Cardiac septum (tissue), 1 donor: ENCODE results near the gene ORAI2. TPM values are rescaled to one million over a fixed set of nuclear protein-coding genes. Genes with fewer than 3 reads are reported as not detected.
A peak's percentile ranks its signal among the peaks of the same experiment; 100 is the strongest.
"Not testable (repeated sequence)": the region's sequence is repeated elsewhere in the genome, so short reads cannot be mapped to it uniquely, and the experiment has no call there.

Experiments
- DNase-seq: peaks from one replicate; pipeline ENCODE4 v3.0.0-alpha.2; 2020; ENCODE audit warnings: low spot score
- intact Hi-C: fragments of 100-400 bp; cut with DNase I; formaldehyde crosslinking; loops from one replicate; pipeline ENCODE4 v1.14.0; 2022
- total RNA-seq: library from RNA; stranded (reverse); fragmentation: NEBNext Ultra II Directional; extraction: Animal tissue kit (Norgen Biotek cat#: 25700); gene quantifications from one replicate; pipeline ENCODE4 v1.2.1, GENCODE V29; 2021
- donor health status: DM: no; HTN: no; CAD: no.

ORAI2 gene
- total RNA-seq, 1 donor from 2014 or later, result 6.8 TPM

DNA sequence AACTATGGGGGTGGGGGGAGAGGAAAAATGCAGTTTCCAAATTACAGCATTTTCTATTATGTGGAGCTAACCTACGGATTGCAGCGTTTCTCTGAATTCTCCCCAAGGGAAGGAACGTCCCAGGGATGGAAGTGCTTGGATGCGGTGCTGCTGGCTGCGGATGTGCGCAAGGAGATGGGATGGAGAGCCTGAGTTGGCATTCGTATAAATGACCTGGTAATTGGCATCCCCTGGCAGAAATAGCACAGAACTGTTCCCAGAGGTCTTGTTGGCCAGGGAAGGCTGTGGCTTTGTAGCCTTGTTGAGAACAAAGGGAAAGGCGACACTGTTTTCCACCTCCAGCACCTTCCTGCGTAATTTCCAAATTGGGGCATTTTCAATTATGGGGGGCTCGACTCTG, 2.7 kb downstream of the ORAI2 start:
- DNase-seq, result no peak
- intact Hi-C loops, result no loop called here

DNA sequence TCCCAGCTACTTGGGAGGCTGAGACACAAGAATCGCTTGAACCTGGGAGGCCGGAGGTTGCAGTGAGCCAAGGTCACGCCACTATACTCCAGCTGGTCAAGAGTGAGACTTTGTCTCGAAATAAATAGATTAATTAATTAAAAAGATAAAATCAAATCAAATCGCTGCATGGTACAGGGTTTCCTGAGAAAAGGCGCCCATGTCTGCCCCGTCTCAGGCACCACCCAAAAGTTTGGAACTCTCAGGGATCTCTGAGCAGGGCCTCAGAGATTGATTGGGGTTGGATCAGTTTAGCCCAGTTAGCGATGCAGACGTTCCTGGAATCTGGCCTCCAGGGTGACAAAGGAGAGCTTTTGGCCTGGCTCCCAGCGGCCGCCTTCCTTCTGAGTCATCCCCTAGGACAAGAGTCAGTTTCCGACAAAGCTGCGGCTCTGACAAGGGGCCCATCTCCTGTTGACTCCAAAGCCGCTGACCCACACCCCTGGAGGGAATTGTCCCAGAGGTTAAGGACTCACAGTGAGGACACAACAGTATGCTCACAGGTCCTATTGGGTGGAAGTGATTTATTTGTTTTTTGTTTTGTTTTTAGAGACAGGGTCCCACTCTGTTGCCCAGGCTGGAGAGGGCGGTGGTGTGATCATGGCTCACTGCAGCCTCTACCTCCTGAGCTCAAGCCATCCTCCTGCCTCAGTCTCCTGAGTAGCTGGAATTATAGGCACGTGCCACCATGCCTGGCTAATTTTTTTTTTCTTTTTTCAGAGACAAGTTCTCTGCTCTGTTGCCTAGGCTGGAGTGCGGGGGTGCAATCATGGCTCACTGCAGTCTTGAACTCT, 6.8 kb downstream of the ORAI2 start:
- DNase-seq, result peak; percentile 85
- intact Hi-C loops, result no loop called here

DNA sequence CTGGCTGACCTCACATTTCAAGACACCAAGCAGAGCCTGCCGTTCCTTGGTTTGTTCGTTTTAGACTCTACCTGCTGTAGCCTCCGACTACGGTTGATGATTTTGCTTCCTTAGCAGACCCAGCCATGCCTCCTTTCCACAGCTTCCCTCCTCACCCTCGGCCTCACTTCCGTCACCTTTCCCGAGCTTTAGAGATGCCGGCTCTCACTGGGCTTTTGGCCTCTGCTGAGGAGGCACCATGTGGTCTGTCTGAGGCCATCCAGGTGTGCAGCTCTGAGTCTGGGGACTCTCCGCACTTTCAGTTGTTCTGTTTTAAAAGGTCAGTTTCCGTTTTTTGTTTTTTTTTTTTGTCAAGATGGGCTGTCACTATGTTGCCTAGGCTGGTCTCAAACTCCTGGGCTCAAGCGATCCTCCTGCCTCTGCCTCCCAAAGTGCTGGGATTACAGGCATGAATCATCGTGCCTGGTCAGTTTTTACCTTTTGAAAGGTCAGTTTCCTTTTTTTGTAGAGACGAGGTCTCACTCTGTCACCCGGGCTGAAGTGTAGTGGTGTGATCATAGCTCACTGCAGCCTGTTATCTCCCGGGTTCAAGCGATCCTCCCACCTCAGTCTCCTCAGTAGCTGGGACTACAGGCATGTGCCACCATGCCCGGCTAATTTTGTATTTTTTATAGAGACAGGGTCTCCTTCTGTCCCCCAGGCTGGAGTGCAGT, 11.7 kb downstream of the ORAI2 start:
- intact Hi-C loops, result no loop called here

DNA sequence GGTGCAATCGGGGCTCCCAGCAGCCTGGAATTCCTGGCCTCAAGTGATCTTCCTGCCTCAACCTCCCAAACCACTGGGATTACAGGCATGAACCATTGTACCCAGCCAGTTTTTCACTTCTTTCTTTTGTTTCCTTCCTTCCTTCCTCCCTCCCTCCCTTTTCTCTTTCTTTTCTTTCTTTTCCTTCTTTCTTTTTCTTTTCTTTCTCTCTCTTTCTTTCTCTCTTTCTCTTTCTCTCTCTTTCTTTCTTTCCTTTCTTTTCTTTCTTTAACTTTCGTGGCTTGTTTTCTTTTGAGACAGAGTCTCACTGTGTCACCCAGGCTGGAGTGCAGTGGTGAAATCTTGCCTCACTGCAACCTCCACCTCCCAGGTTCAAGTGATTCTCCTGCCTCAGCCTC, 12.3 kb downstream of the ORAI2 start:
- DNase-seq, result no peak
- intact Hi-C loops, result no loop called here

More for the DNA sequence above, 11.7 kb downstream of the ORAI2 start:
- no peak for DNase-seq

DNA sequence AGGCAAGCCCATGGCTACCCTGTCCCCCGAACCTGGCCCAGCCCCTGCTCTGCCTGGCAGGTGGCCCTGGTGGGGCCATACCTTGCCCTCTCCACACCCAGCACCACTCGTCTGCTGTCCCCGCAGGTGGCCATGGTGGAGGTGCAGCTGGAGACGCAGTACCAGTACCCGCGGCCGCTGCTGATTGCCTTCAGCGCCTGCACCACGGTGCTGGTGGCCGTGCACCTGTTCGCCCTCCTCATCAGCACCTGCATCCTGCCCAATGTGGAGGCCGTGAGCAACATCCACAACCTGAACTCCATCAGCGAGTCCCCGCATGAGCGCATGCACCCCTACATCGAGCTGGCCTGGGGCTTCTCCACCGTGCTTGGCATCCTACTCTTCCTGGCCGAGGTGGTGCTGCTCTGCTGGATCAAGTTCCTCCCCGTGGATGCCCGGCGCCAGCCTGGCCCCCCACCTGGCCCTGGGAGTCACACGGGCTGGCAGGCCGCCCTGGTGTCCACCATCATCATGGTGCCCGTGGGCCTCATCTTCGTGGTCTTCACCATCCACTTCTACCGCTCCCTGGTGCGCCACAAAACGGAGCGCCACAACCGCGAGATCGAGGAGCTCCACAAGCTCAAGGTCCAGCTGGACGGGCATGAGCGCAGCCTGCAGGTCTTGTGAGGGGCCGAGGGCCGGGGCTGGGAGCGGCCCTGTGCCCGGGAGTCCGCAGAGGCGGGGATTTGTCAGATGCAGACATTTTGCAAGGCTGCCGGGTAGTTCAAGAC, 13.2 kb downstream of the ORAI2 start:
- DNase-seq, result no peak
- intact Hi-C loops, result no loop called here

DNA sequence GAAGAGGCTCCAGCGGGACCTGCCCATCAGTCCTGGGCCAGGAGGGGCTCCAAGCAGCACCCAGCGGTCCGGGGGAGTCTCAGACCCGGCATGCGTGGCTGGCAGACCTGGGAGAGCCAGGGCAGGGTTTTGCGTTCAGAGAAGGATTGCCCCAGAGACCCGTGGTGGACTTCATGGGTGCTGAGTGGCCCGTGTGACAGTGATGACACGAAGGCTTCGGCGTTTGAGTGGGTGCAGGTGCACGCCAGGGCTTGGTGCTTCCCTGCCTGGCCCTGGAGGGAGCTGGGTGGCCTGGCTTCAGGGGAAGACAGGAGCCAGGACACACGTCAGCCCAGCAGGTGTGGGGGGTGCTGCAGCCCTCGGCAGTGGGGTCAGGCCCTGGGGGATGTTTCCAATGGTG, 13.9 kb downstream of the ORAI2 start:
- intact Hi-C loops, result no loop called here
- DNase-seq, result no peak

DNA sequence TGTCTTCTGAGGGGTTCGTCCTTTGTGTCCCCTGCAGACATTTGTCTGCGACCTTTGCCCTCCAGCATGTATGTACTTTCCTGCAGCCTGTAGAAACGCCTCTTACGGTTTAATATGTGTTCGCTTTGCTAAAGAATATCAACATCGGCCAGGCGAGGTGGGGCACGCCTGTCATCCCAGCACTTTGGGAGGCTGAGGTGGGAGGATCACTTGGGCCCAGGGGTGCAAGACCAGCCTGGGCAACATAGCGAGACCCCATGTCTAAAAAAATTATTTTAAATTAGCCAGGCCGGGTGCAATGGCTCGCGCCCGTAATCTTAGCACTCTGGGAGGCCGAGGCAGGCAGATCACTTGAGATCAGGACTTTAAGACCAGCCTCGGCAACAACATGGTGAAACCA, 15.8 kb downstream of the ORAI2 start:
- intact Hi-C loops, result no loop called here
- DNase-seq, result no peak

DNA sequence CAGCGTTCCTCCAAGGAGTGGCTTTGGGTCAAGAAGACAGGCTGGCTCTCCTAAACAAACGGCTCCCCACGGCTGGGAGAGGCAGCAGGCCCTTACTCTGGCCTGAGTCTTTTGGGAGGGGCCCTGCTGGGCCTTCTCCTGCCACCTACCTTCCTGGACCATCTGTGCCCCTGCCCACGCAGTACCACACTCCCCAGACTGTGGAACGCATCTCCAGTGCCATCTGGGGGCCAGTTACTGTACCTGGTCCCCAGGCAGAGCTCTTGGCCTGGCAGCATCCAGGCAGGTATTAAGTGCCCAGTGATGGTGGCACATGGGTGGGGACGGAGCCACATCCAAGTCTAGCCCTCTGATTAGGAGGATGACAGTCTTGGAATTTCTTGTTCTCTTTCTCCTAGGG, 16.9 kb downstream of the ORAI2 start:
- intact Hi-C loops, result no loop called here

DNA sequence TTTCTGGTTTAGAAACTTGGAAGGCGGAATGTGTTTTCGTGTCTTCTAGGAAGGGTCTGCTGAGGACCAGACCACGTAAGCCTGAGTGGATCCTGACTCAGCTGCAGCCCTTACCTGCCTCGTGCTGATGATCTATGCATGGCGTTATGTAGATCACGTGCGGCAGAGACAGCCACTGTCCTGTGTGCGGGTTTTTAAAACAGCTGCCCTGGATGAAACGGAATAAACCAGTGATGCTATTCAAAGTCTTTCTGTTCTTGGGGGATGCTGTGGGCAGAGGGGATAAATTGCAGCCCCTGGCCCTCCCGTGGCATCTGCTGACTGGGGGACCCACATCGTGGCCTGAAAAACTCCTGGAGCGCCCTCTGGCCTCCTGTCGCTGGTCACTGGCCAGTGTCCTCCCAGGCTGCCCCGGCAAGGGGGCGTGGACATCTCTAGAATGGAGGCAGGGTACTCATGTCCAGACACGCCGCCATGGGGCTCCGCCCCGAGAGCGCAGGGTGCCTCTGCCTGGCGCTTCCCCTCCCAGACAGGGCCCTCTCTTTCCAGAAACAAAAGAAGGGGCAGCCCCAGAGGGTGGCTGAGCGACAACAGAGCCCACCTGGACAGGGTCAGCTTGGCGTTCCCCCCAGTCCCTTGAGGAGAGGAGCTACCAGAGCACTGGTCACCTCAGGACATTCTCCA, 18.1 kb downstream of the ORAI2 start:
- intact Hi-C loops, result no loop called here
- DNase-seq, result no peak

More for the DNA sequence above, 16.9 kb downstream of the ORAI2 start:
- DNase-seq, result no peak

DNA sequence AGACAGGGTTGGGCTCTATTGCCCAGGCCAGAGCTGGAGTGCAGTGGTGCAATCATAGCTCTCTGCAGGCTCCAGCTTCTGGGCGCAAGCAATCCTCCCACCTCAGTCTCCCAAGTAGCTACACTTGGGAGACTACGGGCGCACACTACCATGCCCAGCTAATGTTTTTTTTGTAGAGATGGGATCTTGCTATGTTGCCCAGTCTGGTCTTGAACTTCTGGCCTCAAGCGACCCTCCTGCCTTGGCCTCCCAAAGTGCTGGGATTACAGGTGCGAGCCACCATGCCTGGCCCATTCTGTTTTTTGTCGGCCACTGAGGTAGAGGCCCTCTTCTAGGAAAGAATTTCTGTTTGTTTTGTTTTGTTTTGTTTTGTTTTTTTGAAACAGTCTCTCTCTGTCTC, 19.1 kb downstream of the ORAI2 start:
- intact Hi-C loops, result no loop called here
- no peak for DNase-seq

DNA sequence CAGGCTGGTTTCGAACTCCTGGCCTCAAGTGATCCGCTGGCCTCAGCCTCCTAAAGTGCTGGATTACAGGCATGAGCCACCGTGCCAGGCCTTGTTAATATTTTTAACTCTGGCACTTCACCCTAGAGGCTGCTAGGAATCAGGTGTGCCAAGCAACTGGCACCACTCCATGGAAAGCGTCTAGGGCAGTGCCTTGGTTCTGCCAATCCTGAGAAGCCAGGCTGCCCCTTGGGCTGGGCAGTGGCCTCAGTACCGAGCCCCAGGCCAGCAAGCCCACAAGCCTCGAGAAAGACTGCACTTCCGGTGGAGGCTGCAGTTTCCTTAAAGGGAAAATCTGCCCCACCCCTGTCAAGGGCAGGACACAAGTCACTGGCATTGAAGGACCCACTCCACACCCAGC, 19.9 kb downstream of the ORAI2 start:
- no peak for DNase-seq
- intact Hi-C loops, result no loop called here

DNA sequence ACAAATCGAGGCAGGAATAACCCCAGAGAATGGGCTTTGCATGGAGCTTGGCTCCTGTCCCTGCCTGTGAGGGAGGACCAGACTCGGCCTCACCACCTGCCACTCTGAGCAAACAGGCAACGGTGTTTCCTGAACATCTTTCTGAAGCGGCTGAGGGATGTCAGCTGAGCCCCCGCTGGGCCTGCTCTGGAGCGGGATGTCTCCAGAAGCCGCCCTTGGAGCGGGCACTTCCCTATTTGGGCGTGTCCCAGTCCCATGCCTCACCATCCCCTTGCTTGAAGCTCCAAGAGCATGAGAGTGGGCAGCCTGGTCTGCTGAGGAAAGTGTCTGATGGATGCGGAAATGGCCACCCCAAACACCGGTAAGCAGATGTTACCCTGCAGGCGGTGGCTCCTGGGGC, 21.1 kb downstream of the ORAI2 start:
- intact Hi-C loops, result no loop called here
- no peak for DNase-seq

DNA sequence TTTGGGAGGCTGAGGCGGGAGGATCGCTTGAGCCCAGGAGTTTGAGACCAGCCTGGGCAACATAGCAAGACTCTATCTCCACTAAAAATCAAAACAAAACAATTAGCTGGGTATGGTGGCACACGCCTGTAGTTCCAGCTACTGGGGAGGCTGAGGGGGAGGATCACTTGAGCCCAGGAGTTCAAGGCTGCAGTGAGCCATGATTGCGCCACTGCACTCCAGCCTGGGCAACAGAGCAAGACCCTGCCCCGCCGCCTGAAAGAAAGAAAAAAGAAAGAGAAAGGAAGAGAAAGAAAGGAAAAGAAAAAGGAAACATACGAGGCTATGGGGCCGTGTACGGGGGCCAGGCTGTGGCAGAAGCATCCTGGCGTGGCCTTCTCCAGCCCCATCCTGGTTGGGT, 21.6 kb downstream of the ORAI2 start:
- DNase-seq, intact Hi-C loops: not testable (repeated sequence)

DNA sequence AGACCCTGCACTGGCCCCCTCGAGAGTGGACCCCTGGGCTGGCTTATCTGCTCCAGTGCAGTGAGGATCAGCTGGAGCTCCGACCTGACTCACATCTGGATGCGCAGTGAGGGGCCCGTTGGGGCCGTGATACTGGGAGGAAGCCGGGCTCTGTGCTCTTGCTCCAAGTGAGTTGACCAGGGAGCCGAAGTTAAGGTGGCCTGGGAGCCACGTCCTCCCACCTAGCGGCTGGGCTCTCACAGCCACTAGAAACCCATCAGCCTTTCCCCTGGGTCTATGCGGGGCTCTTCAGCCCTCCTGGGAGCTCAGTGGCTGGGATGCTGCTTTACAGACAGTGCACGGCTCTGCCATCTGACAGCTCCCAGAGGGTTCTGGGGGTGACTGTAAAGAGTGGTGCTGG, 22.2 kb downstream of the ORAI2 start:
- DNase-seq, result no peak
- intact Hi-C loops, result no loop called here

DNA sequence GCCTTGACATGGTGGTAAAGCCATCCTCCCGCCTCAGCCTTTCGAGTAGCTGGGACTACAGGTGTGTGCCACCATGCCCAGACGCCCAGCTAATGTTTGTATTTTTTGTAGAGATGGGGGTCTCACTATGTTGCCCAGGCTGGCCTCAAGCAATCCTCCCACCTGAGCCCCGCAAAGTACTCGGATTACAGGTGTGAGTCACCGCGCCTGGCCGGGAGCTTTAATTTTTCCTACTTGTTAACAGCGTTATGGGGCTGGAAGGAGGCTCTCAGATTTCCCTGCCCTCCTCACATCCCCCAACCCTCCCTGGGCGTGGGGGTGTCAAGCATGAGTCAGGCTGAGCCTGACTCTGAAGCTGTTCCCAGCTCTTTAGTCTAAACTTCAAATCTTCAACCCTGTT, 23.0 kb downstream of the ORAI2 start:
- DNase-seq, result no peak
- intact Hi-C loops, result no loop called here

DNA sequence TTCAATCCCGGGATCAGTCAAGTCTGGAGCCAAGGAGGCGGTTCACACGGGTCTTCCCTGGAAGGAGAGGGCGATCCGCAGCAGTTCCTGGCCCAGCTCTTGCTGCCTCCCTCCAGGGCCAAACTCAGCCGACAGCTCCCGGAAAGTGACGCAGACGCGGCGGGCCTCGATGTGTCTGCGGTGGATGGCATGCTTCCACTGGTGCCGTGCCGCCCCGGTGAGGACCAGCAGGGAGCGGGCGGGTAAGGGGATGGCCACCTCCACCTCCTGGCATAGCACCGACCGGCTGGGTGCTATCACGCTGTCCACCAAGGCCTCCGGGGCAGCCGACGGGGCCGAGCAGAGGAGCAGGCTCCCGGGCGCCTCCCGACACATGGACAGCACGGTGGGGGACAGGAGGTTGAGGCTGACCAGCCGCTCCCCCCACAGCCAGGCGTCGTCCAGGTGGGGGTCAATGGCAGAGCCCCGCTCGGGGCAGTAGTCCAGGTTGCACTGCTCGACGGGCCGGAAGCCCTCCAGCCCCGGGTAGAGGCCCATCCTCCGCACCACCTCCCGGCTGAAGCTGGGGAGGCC, 24.1 kb downstream of the ORAI2 start:
- DNase-seq, result no peak
- intact Hi-C loops, result no loop called here

DNA sequence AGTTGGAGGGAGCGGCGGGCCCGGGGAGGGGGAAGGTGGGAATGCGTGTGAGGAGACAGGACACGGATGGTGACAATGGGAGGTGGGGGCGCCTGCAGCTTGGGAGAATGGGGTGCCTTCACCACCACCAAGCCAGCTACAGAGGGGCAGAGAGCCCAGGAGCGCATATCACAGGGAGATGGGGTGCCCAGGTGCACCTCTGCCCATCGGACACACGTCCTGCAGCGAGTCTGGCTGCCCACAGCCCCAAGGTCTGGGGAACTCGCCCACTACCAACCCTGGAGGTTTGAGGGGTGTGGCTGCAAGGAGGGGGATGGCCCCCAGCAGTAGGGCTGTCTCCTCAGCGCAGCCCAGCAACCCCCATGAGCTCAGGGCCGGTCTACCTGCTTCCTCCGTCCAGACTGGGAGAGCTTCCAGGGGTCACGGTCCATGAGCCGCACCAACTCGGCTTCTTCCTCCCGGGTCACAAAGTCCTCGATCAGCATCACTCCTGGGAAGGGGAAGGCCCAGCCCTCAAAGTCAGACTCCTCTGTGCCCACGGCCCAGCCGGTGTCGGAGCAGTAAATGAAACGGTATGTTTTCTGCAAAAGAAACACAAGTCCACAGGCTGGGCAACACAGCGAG, 26.0 kb downstream of the ORAI2 start:
- DNase-seq, result no peak
- intact Hi-C loops, result no loop called here

DNA sequence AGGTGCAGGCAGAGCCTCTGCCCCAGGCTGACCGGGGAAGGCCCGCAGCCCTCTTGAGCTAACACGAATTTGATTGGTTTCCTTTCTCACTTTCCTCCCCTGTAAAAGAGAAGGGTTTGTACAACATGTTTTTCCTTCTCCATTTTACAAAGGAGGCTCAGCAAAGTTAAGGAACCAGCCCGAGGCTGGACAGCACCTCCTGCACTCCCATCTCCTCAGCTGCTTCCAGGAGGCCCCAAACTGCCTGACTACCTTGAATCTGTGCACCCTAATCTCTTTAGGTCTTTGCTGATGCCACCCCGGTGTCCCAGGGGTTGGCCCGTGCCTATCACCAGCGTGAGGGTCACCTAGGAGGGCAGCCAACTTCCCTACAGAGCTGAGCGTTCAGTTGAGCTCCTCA, 27.1 kb downstream of the ORAI2 start:
- DNase-seq, result no peak
- intact Hi-C loops, result no loop called here
